GM18511 (cell line): ENCODE results near the gene SLC6A17.

Source experiments
- ATAC-seq: cut with Tn5 transposase; IDR thresholded peaks from one replicate; pipeline ENCODE4 v1.9.1; 2021; ENCODE audit warnings: mild to moderate bottlenecking, moderate library complexity; ENCODE audit not compliant: unreplicated experiment

The SLC6A17 gene

DNA sequence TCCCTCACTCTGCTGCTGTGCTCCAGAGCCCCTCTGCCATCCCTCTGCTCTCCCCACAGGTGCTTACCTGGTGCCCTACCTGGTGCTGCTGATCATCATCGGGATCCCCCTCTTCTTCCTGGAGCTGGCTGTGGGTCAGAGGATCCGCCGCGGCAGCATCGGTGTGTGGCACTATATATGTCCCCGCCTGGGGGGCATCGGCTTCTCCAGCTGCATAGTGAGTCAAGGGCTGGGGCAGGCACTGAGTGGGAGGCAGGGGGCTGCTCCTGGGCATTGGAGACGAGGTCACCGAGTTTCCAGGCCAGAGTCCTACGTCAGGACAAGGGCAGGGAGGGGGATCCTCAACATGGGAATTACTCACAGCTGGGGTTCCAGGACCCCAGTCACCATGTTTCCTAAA is 21.7 kb downstream of the SLC6A17 start:
- ATAC-seq, result no peak

DNA sequence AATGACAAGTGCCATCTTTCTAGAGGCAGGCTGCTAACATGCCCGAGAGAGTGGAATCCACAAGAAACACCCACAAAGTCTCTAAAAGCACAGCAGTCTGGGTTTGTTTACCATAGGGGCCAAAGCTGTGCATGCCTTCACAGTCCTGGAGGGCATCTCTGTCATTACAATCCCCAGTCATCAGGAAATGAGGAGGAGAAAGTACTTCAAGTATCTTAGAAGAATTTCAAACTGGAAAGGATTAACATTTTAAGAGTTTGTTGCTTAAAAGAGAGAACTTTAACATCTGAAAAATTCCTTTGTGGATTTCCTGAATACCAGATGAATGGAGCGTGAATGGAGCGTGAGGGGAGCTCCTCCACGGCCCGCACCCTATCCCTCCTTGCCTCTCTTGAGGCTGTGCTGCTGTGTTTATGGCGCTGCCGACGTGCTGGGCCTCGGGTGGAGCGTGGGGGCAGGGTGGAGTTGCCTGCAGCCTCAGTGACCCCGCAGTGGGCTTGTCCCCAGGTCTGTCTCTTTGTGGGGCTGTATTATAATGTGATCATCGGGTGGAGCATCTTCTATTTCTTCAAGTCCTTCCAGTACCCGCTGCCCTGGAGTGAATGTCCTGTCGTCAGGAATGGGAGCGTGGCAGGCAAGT is 23.3 kb downstream of the SLC6A17 start:
- no peak for ATAC-seq

DNA sequence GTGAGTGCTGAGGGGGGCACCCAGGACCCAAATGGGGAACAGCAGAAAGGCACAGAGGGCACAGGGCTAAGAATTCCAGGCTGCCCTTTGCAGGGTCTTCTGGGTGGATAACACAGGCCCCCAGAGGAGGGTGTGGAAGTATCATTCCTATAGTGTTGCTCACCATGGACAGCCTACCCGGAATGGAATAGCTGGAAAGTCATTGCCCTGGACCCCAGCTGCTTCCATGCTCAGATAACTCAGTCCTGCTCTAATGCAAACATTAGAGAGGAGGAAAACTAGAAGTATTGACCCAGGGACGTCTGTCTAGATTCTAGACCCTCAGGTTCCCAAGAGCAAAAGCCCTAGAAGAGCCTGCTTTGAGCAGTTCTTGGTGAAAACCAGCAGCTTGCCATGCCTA is 24.7 kb downstream of the SLC6A17 start:
- ATAC-seq, result no peak

GRCh38 chr1:110176299-110176956 is 26.1 kb downstream of the SLC6A17 start:
- no peak for ATAC-seq

- no peak for ATAC-seq
These were observed 27.5 kb downstream of the SLC6A17 start for GRCh38 chr1:110177775-110178174.

- no peak for ATAC-seq
These were observed 33.4 kb downstream of the SLC6A17 start for GRCh38 chr1:110183642-110184167.

DNA sequence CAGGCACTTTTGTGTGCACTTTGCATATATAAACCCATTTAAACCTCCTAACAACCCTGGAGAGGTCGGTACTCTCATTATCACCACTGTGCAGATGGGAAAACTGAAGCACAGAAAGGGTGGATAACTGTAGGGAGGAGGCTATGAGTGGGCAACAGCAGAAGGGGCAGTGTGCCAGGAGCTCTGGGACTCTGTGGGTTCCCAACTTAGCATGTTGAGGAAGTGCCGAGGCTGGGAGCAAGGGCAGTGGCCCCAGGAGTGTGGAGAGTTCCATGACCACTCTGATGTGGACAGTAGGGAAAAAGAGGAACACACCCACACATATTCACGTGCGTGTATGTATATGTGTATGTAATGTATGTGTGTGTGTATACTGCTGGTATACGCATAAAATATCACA is 34.2 kb downstream of the SLC6A17 start:
- ATAC-seq, result no peak

- no peak for ATAC-seq
These were observed 34.9 kb downstream of the SLC6A17 start for GRCh38 chr1:110185181-110185580.

DNA sequence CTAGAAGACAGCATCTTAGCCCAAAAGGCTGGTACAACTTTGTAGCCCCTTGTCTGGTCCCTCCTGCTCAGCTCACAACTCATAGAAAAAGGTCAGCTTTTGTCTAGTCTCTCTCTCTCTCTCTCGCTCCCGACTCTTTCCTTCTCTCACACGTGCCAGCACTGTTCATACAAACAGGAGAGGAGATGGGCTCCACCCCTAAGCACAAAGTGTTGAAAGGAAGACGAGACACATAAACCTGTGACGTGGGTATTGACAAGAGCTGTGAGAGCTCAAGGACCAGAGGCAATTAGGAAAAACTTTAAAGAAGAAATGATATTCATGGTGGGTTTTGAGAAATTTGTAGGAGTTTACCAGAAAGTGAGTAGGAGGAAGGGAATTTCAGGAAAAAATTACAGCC is 36.3 kb downstream of the SLC6A17 start:
- no peak for ATAC-seq

- no peak for ATAC-seq
These were observed 37.0 kb downstream of the SLC6A17 start for GRCh38 chr1:110187139-110187890.

DNA sequence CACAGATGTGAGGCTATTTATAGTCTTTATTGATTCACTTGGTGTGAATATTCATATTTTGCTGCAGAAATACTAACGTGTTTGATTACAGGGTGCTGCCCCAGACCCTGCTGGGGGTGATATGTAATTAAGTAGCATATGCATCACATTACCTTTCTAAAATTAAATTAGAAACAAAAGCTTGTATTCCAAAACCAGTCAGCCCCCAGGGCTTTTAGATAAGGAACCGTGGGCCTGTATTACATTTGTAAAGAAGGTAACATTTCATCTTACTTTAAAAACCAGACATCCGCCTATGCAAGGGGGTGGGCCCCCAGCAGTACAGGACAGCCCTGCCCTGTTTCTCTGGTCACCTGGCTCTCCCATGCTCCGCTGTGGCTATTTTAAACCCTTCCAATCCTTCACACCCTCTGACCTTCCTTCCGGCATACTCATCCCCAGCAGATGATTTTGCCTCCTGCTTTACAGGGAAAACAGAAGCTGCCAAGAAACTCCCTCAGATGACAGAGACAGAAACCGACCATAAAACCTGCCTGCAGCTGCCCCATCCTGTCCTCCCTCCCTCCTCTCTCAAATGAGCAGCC is 37.8 kb downstream of the SLC6A17 start:
- no peak for ATAC-seq

GRCh38 chr1:110189181-110189580 is 38.9 kb downstream of the SLC6A17 start:
- no peak for ATAC-seq

GRCh38 chr1:110190282-110190929 is 40.1 kb downstream of the SLC6A17 start:
- no peak for ATAC-seq

- no peak for ATAC-seq
These were observed 42.2 kb downstream of the SLC6A17 start for GRCh38 chr1:110192541-110192940.

- no peak for ATAC-seq
These were observed 44.9 kb downstream of the SLC6A17 start for GRCh38 chr1:110195196-110195595.

DNA sequence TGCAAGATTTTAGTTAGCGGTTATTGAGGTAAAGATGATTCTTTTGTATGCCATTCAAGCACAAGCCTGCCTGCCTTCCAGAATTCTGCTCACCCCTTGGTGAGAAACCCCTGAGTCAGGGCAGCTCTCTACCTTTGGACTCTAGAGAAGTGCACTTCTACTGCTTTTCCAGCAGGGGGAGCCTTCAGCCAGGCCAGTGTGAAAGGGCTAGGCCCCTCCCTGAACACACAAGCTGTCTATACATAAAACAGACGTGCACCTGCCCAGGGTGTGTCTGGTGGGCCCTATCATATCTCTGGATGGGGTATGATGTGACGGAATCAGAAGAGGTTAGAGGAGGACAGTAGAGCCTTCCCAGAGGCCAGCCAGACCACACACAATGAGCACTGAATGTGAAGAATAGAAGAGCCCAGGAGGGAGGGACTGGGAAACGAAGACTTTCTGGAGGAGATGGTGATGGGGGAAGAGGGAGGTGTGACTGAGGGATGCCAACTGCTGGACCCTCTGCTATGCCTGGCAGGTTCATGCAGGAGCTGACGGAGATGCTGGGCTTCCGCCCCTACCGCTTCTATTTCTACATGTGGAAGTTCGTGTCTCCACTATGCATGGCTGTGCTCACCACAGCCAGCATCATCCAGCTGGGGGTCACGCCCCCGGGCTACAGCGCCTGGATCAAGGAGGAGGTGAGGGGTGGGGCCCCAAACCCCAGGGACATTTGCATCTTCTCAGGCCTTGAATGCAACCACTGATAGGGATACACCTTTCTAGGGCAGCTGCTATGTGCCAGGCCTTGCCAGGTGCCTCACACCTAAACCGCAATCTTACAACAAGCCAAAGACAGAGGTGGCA is 46.8 kb downstream of the SLC6A17 start:
- ATAC-seq, result peak; percentile 73

DNA sequence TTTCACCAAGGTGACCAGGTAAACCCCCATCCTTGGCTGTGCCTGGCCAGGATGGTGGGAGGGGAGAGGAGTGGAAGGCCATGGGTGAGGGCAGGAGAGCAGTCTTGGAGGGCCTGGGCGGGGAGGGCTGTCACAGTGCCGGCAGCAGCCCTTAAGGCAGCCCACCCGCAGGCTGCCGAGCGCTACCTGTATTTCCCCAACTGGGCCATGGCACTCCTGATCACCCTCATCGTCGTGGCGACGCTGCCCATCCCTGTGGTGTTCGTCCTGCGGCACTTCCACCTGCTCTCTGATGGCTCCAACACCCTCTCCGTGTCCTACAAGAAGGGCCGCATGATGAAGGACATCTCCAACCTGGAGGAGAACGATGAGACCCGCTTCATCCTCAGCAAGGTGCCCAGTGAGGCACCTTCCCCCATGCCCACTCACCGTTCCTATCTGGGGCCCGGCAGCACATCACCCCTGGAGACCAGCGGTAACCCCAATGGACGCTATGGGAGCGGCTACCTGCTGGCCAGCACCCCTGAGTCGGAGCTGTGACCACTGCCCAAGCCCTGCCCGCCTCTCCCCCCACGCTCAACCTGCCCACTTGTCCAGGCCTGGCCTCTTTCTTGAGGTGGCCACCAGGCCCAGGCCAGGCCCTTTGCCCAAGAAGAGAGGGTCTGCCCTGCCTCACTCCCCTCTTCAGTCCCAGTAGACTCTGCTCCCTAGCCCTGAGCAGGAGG is 47.8 kb downstream of the SLC6A17 start:
- no peak for ATAC-seq

GRCh38 chr1:110198746-110199145 is 48.5 kb downstream of the SLC6A17 start:
- ATAC-seq, result no peak

GRCh38 chr1:110200190-110200589 is 49.9 kb downstream of the SLC6A17 start:
- ATAC-seq, result no peak
